IPS-15b (cell line): ENCODE measurements around the gene ATXN10.

Experiments used
- H3K27me3 ChIP-seq: one replicate; pipeline ENCODE4 v1.6.1; 2013; ENCODE audit warnings: low read length; ENCODE audit not compliant: control insufficient read depth, insufficient read depth
- H3K36me3 ChIP-seq: one replicate; pipeline ENCODE4 v1.6.1; 2013; ENCODE audit warnings: low read length; ENCODE audit not compliant: control insufficient read depth, insufficient read depth
- H3K4me1 ChIP-seq: one replicate; pipeline ENCODE4 v1.6.1; 2013; ENCODE audit warnings: mild to moderate bottlenecking, low read length; ENCODE audit not compliant: control insufficient read depth, insufficient read depth
- H3K4me3 ChIP-seq: one replicate; pipeline ENCODE4 v1.5.1; 2013; ENCODE audit warnings: low read depth, low read length
- H3K9ac ChIP-seq: one replicate; pipeline ENCODE4 v1.6.1; 2013; ENCODE audit warnings: low read depth, mild to moderate bottlenecking, low read length
- H3K9me3 ChIP-seq: one replicate; pipeline ENCODE4 v1.6.1; 2013; ENCODE audit warnings: mild to moderate bottlenecking, low read length; ENCODE audit not compliant: control insufficient read depth, insufficient read depth

Gene ATXN10

GRCh38 chr22:45757068-45757467, 85.4 kb downstream of the ATXN10 start:
- Histone ChIP-seq H3K9me3 (no peaks in the 10 kb centered on the region), H3K36me3 (no peaks in the 10 kb centered on the region), H3K4me1 (peaks cover 8% of the 10 kb centered on the region), H3K4me3 (peak overlapping the region; percentile 22), H3K27me3 (no peaks in the 10 kb centered on the region), H3K9ac (no peak overlapping the region)

- H3K27me3 ChIP-seq = no peaks in the 10 kb centered on the region
- no peak overlapping the region for H3K4me3 ChIP-seq
- no peaks in the 10 kb centered on the region for H3K36me3 ChIP-seq
- no peaks in the 10 kb centered on the region for H3K9me3 ChIP-seq
- H3K9ac ChIP-seq = no peak overlapping the region
- peaks cover 15% of the 10 kb centered on the region for H3K4me1 ChIP-seq
These were observed 86.3 kb downstream of the ATXN10 start for GRCh38 chr22:45757936-45758335.

GRCh38 chr22:45758603-45759002, 87.0 kb downstream of the ATXN10 start:
- H3K27me3 ChIP-seq = no peaks in the 10 kb centered on the region
- no peak overlapping the region for H3K4me3 ChIP-seq
- no peak overlapping the region for H3K9ac ChIP-seq
- peaks cover 18% of the 10 kb centered on the region for H3K4me1 ChIP-seq
- no peaks in the 10 kb centered on the region for H3K36me3 ChIP-seq
- no peaks in the 10 kb centered on the region for H3K9me3 ChIP-seq

GRCh38 chr22:45760682-45761081, 89.0 kb downstream of the ATXN10 start:
- H3K9me3 ChIP-seq = no peaks in the 10 kb centered on the region
- H3K36me3 ChIP-seq = no peaks in the 10 kb centered on the region
- H3K4me1 ChIP-seq = peaks cover 26% of the 10 kb centered on the region
- H3K9ac ChIP-seq = no peak overlapping the region
- no peak overlapping the region for H3K4me3 ChIP-seq
- no peaks in the 10 kb centered on the region for H3K27me3 ChIP-seq

- Histone ChIP-seq H3K4me3 (no peak overlapping the region), H3K4me1 (peaks cover 18% of the 10 kb centered on the region), H3K9me3 (no peaks in the 10 kb centered on the region), H3K36me3 (no peaks in the 10 kb centered on the region), H3K9ac (no peak overlapping the region), H3K27me3 (no peaks in the 10 kb centered on the region)
These were observed 91.1 kb downstream of the ATXN10 start for GRCh38 chr22:45762545-45763235.

DNA sequence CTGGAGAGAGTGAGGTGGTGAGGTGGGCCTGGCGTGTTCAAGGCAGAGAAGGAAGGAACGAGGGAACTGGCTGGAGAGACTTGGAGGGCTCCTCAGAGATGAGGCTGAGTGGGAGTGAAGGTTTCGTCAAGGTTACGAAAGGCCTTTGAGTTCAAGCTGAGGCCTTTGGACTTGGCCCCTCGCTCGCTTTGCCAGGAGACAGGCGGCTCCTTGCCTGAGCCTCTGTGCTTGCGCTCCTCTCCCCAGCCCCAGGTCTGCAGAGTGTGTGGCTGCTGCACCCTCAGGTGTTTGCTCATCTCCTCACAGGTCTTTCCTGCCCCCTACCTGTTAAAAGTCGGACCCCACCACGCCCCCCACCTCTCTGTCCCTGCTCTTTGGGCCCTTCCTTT, 91.6 kb downstream of the ATXN10 start:
- no peak overlapping the region for H3K9ac ChIP-seq
- H3K9me3 ChIP-seq = no peaks in the 10 kb centered on the region
- no peaks in the 10 kb centered on the region for H3K27me3 ChIP-seq
- H3K36me3 ChIP-seq = no peaks in the 10 kb centered on the region
- peaks cover 19% of the 10 kb centered on the region for H3K4me1 ChIP-seq
- H3K4me3 ChIP-seq = no peak overlapping the region

DNA sequence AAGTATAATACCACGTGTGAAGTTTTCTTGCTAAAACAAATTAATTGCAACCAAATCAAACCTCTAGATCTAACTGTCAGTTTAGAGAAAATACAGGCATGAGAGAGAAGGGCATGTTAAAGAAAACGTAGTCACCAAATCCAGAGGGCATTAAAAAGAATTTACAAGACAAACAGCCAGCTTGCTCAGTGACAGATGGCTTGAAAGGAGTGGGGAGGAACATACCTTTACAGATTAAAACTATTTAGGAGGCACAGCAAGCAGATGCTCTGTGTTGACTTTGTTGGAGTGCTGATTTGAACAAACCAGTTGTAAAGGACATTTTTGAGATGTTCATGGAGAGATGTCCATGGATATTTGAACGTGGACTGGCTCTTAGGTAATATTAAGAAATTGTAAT, 96.9 kb downstream of the ATXN10 start:
- no peak overlapping the region for H3K9ac ChIP-seq
- H3K9me3 ChIP-seq = no peaks in the 10 kb centered on the region
- H3K27me3 ChIP-seq = no peaks in the 10 kb centered on the region
- H3K4me3 ChIP-seq = no peak overlapping the region
- H3K36me3 ChIP-seq = no peaks in the 10 kb centered on the region
- H3K4me1 ChIP-seq = peaks cover 28% of the 10 kb centered on the region

GRCh38 chr22:45769569-45770210, 98.1 kb downstream of the ATXN10 start:
- no peak overlapping the region for H3K9ac ChIP-seq
- H3K36me3 ChIP-seq = no peaks in the 10 kb centered on the region
- peaks cover 19% of the 10 kb centered on the region for H3K4me1 ChIP-seq

GRCh38 chr22:45770506-45770905, 98.9 kb downstream of the ATXN10 start:
- no peak overlapping the region for H3K4me3 ChIP-seq
- H3K36me3 ChIP-seq = no peaks in the 10 kb centered on the region
- H3K4me1 ChIP-seq = peaks cover 19% of the 10 kb centered on the region
- no peaks in the 10 kb centered on the region for H3K27me3 ChIP-seq
- H3K9me3 ChIP-seq = no peaks in the 10 kb centered on the region
- H3K9ac ChIP-seq = no peak overlapping the region

More at GRCh38 chr22:45769569-45770210, 98.1 kb downstream of the ATXN10 start:
- Histone ChIP-seq H3K9me3 (no peaks in the 10 kb centered on the region), H3K27me3 (no peaks in the 10 kb centered on the region), H3K4me3 (no peak overlapping the region)

DNA sequence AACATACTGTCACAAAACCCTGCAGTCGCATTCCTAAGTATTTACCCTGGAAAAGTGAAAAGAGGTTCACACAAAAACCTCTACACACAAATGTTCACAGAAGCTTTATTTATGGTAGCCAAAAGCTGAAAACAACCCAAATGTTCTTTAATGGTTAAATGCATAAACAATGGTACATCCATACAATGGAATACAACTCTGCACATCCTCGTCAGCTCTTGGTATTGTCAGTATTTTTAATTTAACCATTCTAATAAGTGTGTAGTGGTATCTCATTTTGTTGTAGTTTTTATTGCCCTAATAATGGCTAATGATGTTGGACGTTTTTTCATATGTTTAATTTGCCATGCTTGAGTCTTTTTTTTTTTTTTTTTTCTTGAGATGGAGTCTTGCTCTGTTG, 99.4 kb downstream of the ATXN10 start:
- Histone ChIP-seq H3K4me3 (no peak overlapping the region), H3K9me3 (no peaks in the 10 kb centered on the region), H3K27me3 (no peaks in the 10 kb centered on the region), H3K36me3 (no peaks in the 10 kb centered on the region), H3K9ac (no peak overlapping the region), H3K4me1 (peaks cover 19% of the 10 kb centered on the region)

DNA sequence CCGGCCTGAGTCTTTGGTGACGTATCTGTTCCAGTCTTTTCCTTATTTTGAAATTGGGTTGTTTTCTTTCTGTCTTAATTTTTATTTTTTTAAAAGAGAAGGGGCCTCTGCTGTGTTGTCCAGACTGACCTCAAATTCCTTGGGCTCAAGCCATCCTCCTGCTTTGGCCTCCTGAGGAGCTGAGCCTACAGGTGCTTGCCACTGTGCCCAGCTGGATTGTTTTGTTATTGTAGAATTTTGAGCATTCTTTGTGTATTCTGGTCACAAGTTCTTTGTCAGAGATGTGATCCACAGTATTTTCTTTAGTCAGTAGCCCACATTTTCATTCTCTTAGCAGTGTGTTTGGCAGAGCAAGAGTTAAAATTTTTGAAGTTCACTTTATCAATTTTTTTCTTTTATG, 100.1 kb downstream of the ATXN10 start:
- Histone ChIP-seq H3K9ac (no peak overlapping the region), H3K4me1 (peaks cover 19% of the 10 kb centered on the region), H3K9me3 (no peaks in the 10 kb centered on the region), H3K36me3 (no peaks in the 10 kb centered on the region), H3K27me3 (no peaks in the 10 kb centered on the region), H3K4me3 (no peak overlapping the region)

DNA sequence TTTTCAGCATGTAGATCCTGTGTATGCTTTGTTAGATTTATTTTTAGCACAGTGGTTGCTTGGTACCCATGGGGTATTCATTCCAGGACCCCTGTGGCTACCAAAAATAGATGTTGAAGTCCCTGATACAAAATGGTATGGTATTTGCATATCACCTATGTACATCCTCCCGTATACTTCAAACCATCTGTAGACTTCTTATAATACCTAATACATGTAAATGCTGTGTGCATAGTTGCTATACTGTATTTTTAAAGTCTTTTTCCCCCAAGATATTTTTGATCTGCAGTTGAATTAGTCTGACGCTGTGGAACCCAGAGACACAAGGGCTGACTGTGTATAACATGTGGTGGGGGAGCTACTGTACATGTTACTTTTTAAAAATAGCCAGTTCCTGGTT, 101.1 kb downstream of the ATXN10 start:
- no peaks in the 10 kb centered on the region for H3K27me3 ChIP-seq
- H3K4me3 ChIP-seq = no peak overlapping the region
- H3K9me3 ChIP-seq = no peaks in the 10 kb centered on the region
- H3K4me1 ChIP-seq = peaks cover 19% of the 10 kb centered on the region
- H3K36me3 ChIP-seq = no peaks in the 10 kb centered on the region
- H3K9ac ChIP-seq = no peak overlapping the region
